Eye (tissue), 1 donor: ENCODE results near the gene THSD7B.
"Not testable (repeated sequence)": the region's sequence is repeated elsewhere in the genome, so short reads cannot be mapped to it uniquely, and the experiment has no call there.

Source experiments
- DNase-seq: peaks from one replicate; pipeline ENCODE4 v3.0.0-alpha.2; 2015

THSD7B gene, protein sequence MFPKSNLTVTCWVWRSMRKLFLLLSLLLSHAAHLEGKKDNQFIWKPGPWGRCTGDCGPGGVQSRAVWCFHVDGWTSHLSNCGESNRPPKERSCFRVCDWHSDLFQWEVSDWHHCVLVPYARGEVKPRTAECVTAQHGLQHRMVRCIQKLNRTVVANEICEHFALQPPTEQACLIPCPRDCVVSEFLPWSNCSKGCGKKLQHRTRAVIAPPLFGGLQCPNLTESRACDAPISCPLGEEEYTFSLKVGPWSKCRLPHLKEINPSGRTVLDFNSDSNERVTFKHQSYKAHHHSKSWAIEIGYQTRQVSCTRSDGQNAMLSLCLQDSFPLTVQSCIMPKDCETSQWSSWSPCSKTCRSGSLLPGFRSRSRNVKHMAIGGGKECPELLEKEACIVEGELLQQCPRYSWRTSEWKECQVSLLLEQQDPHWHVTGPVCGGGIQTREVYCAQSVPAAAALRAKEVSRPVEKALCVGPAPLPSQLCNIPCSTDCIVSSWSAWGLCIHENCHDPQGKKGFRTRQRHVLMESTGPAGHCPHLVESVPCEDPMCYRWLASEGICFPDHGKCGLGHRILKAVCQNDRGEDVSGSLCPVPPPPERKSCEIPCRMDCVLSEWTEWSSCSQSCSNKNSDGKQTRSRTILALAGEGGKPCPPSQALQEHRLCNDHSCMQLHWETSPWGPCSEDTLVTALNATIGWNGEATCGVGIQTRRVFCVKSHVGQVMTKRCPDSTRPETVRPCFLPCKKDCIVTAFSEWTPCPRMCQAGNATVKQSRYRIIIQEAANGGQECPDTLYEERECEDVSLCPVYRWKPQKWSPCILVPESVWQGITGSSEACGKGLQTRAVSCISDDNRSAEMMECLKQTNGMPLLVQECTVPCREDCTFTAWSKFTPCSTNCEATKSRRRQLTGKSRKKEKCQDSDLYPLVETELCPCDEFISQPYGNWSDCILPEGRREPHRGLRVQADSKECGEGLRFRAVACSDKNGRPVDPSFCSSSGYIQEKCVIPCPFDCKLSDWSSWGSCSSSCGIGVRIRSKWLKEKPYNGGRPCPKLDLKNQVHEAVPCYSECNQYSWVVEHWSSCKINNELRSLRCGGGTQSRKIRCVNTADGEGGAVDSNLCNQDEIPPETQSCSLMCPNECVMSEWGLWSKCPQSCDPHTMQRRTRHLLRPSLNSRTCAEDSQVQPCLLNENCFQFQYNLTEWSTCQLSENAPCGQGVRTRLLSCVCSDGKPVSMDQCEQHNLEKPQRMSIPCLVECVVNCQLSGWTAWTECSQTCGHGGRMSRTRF (N-terminal part only)

DNA sequence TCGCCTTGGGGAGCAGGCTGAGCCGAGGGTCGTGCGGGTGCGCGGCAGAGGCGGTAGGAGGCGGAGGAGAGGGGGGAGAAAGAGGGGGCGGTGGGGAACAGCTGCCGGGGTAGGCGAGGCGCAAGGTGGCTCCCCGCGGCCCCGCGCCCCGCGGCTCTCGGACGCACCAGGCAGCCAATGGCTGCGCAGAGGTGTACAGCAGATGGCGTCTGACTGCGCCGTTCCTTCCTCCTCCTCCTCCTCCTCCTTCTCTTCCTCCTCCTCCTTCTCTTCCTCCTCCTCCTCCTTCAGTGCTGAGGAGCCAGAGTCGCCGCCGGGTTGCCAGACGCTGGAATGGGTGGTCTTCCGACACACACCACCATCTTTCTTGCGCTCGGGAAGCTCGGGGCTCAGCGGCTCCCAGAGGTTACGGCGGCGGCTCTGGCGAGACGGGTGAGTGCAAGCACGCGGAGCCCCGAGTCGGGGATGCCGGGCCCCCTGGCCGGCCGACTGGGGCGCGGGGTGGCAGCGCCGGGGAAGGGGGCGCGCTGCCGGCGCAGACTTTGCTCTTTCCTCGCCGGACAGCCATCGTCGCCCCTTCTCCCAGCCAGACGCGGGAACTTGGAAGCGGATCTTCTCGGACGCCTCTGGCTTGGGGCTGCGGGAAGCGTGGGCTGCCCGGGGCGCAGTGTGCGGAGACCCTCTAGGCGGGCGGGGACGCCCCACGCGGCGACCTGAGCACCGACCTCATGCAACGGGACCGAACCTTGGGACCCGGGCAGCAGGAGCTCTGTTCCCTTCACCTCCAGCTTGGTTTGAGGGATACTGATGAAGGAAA lies at the start of gene THSD7B:
TSS of gene THSD7B (plus strand) at position 290 of the 817 bp plus-strand sequence. CDS start 116,634 bp downstream, outside the sequence.
- peak; percentile 70 for DNase-seq

DNA sequence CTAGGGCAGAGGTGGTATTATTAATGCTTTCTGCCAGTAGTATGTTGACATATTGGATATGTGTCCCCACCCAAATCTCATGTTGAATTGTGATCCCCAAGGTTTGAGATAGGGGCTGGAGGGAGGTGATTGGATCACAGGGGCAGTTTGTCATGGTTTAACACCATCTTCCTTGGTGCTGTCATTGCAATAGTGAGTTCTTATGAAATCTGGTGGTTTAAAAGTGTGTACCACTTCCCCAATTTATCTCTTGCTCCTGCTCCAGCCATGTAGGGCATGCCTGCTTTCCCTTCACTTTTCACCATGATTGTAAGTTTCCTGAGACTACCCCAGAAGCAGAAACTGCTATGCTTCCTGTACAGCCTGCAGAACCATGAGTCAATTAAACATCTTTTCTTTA lies 47.1 kb upstream of the THSD7B start:
- DNase-seq, result no peak

GRCh38 chr2:136727973-136728699 lies 37.2 kb upstream of the THSD7B start:
- DNase-seq, result no peak

DNA sequence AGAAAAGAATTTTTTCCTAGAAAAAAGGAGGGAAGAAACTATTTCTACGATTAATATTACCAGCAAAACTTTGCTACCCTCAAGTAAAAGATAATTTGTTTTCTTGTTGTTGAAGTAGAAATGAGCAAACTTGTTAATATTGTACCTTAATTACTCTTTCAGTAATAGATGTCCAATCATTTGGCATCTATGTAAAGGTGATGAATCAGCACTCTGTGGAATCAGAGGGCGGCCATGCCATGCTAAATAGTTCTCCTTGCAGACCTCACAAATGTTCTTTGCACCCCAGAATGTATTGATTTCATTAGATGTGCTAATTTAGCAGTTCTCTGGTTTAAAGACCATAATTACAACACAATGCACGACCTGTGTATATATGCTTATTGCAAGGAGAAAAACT lies 29.1 kb upstream of the THSD7B start:
- no peak for DNase-seq

DNA sequence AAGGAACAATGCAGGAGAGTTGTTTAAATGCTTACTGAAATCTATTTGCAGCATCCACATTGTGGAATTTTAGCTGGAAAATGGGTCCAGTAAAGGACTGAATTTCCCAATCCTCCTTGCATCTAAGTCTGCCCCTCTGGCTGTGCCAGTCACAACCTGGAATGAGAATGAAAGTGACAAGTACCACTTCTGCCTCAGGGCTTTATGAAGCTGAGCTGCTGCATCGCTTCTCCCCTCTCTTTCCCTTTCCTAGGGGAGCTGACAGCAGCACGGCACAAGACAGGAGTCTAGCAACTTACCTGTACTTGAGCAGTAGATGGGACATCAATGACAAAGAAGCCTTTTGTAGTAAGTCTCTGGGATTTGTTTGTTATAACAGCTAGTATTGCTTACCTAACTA lies 27.3 kb upstream of the THSD7B start:
- peak; percentile 74 for DNase-seq

DNA sequence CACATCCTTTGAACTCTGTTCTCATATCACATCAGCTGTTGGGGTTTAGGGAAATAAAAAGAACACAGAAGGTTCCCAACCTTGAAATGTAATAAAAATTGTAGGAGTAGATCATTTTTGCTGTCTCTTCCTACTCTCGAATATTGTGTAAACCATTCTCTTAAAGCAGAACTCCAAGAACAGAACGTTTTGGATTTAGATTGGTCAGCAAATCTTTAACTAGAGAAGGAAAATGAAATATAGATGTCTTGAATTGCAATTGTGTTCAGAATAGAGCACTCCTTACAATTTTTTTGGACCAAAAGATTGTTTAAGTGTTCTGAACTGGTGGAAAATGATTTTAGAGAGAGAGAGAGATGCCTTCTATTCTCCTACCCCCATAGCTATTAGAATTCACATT lies 23.9 kb upstream of the THSD7B start:
- no peak for DNase-seq

- no peak for DNase-seq
These were observed 15.3 kb upstream of the THSD7B start for GRCh38 chr2:136750065-136750464.

DNA sequence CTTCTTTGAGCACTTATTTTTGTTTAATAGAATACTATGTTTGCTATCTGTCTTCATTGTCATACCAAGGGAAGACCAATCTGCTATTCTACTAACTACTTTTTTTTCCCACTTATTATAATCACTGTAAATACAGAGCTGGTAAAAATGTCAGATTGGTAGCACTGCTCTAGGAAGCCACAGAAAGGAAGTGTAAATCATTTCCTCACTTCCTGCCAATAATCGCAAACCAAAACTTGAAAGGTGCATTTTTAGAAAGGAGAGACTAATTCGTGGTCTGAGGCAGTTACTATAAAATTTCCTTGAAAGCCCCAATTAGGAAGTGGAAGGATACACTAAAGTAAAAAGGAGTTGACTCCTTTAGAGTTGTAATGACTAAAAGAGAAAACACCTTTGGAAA lies 13.9 kb upstream of the THSD7B start:
- DNase-seq, result no peak

DNA sequence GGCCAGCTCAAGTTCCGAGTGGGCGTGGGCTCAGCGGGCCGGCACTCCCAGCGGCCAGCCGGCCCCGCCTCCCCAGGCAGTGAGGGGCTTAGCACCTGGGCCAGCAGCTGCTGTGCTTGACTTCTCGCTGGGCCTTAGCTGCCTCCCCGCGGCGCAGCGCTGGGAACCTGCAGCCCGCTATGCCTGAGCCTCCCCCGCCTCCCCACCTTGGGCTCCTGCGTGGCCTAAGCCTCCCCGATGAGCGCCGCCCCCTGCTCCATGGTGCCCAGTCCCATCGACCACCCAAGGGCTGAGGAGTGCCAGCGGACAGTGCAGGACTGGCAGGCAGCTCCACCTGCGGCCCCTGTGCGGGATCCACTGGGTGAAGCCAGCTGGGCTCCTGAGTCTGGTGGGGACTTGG lies 6.8 kb upstream of the THSD7B start:
- DNase-seq, result not testable (repeated sequence)

- peak; percentile 60 for DNase-seq
These were observed 691 bp upstream of the THSD7B start for GRCh38 chr2:136764452-136765255.

DNA sequence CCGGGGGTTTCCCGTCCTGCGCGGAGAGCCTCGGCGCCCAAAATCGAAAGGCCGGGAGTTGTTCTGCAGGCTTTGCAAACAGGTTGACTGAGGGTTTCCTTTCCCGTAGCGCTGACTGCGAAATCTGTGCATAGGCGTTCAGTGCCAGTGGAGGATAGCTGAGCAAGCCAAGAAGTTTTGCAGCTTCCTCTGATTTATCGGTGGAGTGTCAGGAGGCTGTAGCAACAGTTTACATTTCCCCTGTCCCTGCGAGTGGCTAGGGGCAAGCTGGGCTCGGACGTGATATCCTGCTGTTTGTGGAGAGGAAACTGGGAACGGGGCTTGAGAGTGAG lies 694 bp downstream of the THSD7B start:
- peak; percentile 69 for DNase-seq

DNA sequence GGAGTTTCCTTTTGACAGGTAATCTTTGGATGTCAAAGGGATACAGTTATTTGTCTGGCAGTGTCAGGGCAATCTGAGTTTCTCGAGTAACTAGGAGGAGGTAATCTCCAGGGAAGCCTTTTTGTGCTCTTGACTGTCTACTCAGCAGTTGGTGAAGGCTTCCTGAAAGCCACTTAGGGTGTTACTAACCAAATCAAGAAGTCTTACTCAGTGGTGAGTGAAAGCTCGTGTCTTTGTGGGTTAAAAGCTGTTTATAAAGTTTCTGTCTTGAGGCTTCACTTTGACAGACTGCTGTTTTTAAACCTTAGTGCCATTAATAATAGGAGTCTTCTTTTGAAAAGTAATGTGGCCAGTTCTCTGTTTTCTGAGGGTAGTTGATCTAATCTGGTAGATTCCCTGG lies 1.7 kb downstream of the THSD7B start:
- DNase-seq, result peak; percentile 31

- DNase-seq, result no peak
These were observed 4.5 kb downstream of the THSD7B start for GRCh38 chr2:136769871-136770270.

- DNase-seq, result no peak
These were observed 5.0 kb downstream of the THSD7B start for GRCh38 chr2:136770384-136770783.

DNA sequence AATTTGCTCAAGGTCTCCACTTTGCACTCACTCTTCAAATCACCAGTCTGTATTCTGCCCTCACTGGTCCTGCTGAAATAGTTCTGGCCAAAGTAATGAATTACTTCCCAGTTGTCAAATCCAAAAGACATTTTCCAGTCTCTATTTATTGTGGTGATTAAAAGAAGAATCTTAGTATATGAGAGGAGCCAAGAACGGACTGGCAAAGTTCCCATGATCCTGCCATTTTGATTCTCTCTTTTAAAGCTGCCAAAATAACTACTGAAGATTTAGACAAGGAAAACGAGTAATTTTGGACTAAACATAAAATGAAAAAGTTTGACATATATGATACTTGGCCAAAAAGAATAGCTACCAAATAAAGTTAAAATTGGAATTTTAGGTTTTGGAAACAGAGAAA lies 12.0 kb downstream of the THSD7B start:
- no peak for DNase-seq

DNA sequence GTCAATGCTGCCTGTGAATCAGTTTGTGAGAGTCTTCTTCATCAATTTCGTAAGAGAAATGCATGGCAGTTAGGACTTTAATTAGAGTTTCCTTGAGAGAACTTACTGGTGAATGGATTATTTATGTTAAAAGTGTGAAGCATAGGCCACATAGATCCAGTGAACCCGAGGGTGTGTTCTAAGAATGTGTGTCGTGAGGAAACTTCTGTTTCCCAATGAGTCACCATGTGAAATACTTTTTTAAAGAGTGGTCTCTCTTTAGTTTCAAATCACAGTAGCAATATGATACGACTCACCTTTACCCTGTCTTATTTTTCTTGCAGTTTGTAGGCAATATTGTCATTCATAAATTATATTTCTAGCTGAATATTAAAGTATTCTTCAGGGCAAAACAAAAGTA lies 18.5 kb downstream of the THSD7B start:
- no peak for DNase-seq

- no peak for DNase-seq
These were observed 19.9 kb downstream of the THSD7B start for GRCh38 chr2:136785215-136785614.

DNA sequence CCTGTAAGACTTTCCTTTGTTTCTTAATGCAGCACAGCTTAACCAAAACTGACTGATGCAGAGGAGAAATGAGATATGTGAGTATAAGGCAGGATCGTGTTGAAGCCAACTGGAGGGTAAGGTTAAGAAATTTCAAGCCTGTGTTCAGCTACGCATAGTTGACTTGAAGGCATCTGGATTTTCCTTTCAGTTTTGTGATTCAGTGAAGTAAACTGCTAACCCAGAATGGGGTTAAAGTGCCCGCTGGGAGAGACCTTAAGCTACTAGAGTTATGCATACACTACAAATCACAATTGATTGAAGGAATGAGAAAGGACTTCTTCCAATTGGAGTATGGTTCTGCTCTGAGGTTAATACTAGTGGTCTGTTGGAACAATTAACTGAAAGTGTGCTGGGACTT lies 22.6 kb downstream of the THSD7B start:
- DNase-seq, result no peak

DNA sequence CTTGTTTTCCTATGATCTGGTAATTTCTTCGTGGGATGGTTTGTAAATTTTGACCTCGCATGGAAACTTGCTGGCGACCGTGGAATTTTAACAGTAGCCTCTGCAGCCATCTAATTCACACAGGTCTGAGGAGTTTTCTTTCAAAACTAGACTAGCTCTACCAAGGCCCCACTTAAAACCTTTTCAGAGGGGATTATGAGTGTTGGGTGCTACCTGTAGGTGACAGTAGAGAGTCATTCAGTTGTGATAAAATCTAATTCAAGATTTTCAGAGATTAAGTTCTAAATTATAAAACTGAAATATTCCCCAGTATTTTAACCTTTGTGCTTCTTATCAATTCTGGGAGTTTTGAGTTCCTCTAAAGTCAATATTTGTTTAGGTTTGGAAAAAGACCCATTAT lies 31.0 kb downstream of the THSD7B start:
- no peak for DNase-seq

- no peak for DNase-seq
These were observed 33.4 kb downstream of the THSD7B start for GRCh38 chr2:136798766-136799165.

DNA sequence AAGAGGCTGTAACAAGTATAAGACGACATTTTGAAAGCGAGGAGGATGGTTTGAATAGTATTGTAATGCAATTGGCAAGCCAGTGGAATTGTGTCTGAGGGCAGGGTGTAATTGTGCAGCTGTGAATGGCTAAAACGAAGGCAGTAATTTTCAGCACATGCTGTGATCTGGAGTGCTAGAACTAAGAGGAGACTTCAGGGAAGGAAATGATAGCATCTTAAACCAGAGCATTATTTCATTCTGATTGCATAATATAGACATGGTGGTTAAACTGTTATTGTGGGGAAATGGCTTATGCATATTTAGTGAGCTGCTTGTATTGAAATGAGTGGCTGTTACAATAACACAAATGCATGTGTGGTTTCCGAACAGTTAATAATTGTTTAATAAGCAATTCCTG lies 36.3 kb downstream of the THSD7B start:
- DNase-seq, result no peak
